PFSK-1 (cell line): ENCODE results near the gene TEX51.

ENCODE experiments used
- FOXP2 ChIP-seq: optimal IDR thresholded peaks from 2 replicates; pipeline ENCODE3; 2011; ENCODE audit warnings: borderline replicate concordance, control low read depth, inconsistent platforms; ENCODE audit not compliant: insufficient read depth; ENCODE audit errors: extremely low read length, extremely low read depth
- POLR2AphosphoS5 ChIP-seq: IDR thresholded peaks from 2 replicates; pipeline ENCODE4 v1.6.1; 2012; ENCODE audit warnings: low read depth, mild to moderate bottlenecking, control low read depth, low read length, moderate library complexity
- SIN3A ChIP-seq: IDR thresholded peaks from 2 replicates; pipeline ENCODE4 v1.6.1; 2012; ENCODE audit warnings: mild to moderate bottlenecking, low read length, moderate library complexity, borderline replicate concordance; ENCODE audit not compliant: insufficient read depth
- TAF1 ChIP-seq: IDR thresholded peaks from 2 replicates; pipeline ENCODE4 v1.6.1; 2012; ENCODE audit warnings: low read length, control low read depth, borderline replicate concordance; ENCODE audit not compliant: insufficient read depth
- TF ChIP-seq, protein P1 (sequence below), 2 experiments: IDR thresholded peaks; 2 replicates each; pipeline versions ENCODE4 v1.6.1 to v1.8.0; 2011 to 2012; ENCODE audit warnings: low read depth in 2 of 2, low read length in 2 of 2, control low read depth in 1 of 2, inconsistent platforms in 1 of 2, mild to moderate bottlenecking in 1 of 2, moderate library complexity in 1 of 2; ENCODE audit not compliant: insufficient read depth in 1 of 2

The TEX51 gene

DNA sequence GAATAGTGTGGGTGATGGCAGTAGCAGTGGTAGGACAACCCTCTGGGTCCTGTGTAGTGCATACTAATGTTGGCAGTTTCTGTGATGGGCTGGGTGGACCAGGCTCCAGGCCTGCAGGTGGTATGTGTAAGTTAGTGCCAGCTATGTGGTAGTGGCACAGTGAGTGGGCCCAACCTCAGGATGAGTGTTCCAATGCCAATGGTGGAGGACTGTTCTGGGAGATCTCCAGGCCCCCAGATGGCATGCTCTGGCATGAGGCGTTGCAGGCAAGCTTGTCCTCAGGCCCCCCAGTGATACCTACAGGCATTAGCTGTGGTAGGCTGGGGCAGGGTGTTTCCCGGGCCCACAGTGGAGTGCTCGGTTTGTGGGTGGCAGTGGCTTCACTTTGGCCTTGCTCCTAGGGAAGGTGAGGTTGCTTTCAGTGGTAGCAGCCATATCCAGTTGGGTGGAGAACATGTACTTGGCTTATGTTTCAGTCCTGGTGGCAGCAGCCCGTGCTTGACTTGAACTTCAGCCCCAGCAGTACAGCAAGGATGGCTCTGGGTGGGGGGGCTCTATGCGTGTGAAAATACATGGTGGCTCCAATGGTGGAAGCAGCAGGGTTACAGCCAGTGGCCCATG lies 32.4 kb downstream of the TEX51 start:
- TF ChIP-seq TAF1 (no peak), FOXP2 (no peak), SIN3A (no peak)

DNA sequence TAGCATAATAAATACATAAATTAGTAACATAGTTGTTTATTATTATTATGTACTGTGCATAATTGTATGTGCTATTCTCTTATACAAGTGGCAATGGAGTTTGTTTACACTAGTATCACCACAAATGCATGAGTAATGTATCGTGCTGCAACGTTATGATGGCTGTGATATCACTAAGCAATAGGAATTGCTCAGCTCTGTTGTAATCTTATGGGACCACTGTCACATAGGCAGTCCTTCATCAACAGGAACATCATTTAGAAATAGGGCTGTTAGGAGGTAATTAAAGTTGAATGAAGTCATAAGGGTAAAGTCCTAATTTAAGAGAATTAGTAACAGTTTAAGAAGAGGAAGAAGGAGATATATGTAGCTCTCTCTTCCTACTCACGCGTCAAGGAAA lies 33.8 kb downstream of the TEX51 start:
- TF ChIP-seq SIN3A = no peak
- TF ChIP-seq TAF1 = no peak
- TF ChIP-seq FOXP2 = no peak
- TF ChIP-seq, protein P1, sequence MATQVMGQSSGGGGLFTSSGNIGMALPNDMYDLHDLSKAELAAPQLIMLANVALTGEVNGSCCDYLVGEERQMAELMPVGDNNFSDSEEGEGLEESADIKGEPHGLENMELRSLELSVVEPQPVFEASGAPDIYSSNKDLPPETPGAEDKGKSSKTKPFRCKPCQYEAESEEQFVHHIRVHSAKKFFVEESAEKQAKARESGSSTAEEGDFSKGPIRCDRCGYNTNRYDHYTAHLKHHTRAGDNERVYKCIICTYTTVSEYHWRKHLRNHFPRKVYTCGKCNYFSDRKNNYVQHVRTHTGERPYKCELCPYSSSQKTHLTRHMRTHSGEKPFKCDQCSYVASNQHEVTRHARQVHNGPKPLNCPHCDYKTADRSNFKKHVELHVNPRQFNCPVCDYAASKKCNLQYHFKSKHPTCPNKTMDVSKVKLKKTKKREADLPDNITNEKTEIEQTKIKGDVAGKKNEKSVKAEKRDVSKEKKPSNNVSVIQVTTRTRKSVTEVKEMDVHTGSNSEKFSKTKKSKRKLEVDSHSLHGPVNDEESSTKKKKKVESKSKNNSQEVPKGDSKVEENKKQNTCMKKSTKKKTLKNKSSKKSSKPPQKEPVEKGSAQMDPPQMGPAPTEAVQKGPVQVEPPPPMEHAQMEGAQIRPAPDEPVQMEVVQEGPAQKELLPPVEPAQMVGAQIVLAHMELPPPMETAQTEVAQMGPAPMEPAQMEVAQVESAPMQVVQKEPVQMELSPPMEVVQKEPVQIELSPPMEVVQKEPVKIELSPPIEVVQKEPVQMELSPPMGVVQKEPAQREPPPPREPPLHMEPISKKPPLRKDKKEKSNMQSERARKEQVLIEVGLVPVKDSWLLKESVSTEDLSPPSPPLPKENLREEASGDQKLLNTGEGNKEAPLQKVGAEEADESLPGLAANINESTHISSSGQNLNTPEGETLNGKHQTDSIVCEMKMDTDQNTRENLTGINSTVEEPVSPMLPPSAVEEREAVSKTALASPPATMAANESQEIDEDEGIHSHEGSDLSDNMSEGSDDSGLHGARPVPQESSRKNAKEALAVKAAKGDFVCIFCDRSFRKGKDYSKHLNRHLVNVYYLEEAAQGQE (IDR thresholded peaks at IDR 0.05; ENCODE audit: insufficient read depth in 1 of 2, low read depth in 2 of 2, low read length in 2 of 2) = no peak
- TF ChIP-seq POLR2AphosphoS5 = no peak

GRCh38 chr2:126932966-126933710 lies 34.4 kb downstream of the TEX51 start:
- TF ChIP-seq POLR2AphosphoS5 = no peak

- TF ChIP-seq SIN3A (no peak), TAF1 (no peak), FOXP2 (no peak), POLR2AphosphoS5 (no peak)
- TF ChIP-seq, protein P1 (IDR thresholded peaks at IDR 0.05; ENCODE audit: insufficient read depth in 1 of 2, low read depth in 2 of 2, low read length in 2 of 2) = no peak
Measured at GRCh38 chr2:126933711-126934091, 35.0 kb downstream of the TEX51 start.

DNA sequence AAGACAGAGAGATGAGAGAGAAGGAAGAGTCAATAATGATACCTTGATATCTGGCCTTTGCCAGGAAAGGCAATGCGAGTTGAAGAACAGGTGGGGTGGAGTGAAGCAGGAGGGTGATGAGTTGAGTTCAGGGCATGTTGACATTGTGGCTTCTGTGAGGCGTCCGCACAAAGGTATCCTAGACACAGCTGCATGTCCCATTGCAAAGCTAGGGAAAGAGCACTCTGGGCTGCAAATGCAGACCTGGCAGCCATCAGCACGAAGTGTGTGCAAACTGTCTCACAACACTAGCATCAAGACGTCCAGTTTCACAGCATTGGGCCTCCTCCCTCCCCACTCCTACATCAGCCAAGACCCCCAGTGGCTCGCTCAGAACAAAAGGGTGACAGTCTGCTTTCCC lies 36.1 kb downstream of the TEX51 start:
- TF ChIP-seq, protein P1 (IDR thresholded peaks at IDR 0.05; ENCODE audit: insufficient read depth in 1 of 2, low read depth in 2 of 2, low read length in 2 of 2) = no peak
- TF ChIP-seq POLR2AphosphoS5 (no peak), TAF1 (no peak), SIN3A (no peak), FOXP2 (no peak)

GRCh38 chr2:126935774-126936173 lies 37.1 kb downstream of the TEX51 start:
- TF ChIP-seq SIN3A (no peak), TAF1 (no peak), POLR2AphosphoS5 (no peak), FOXP2 (no peak)
- TF ChIP-seq, protein P1 (IDR thresholded peaks at IDR 0.05; ENCODE audit: insufficient read depth in 1 of 2, low read depth in 2 of 2, low read length in 2 of 2) = no peak
